GM18526 (cell line): ENCODE results near the gene WNK1.

ENCODE experiments used
- POLR2A ChIP-seq: IDR thresholded peaks from 3 replicates; pipeline ENCODE4 v1.6.1; 2011; ENCODE audit not compliant: insufficient read length; ENCODE audit errors: extremely low read depth

Gene WNK1

DNA sequence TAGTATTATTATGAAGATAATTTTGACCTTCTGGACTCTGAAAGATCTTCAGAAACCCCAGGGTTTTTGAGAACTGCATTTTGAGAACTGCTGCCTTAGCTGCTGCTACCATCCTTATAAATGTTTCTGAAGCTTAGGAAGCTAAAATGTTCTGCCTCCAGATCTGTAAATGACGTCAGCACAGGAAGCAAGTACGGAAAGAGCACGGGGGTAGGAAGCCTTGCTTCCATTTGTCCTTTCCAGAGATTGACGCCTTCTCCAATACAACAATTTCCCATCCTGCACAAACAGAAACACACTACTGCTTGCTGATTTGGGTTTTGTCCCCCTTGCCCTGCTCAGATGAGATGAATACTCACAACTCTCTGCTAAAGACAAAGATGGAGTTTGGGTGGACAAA lies 179.2 kb downstream of the WNK1 start:
- TF ChIP-seq POLR2A, result no peak

DNA sequence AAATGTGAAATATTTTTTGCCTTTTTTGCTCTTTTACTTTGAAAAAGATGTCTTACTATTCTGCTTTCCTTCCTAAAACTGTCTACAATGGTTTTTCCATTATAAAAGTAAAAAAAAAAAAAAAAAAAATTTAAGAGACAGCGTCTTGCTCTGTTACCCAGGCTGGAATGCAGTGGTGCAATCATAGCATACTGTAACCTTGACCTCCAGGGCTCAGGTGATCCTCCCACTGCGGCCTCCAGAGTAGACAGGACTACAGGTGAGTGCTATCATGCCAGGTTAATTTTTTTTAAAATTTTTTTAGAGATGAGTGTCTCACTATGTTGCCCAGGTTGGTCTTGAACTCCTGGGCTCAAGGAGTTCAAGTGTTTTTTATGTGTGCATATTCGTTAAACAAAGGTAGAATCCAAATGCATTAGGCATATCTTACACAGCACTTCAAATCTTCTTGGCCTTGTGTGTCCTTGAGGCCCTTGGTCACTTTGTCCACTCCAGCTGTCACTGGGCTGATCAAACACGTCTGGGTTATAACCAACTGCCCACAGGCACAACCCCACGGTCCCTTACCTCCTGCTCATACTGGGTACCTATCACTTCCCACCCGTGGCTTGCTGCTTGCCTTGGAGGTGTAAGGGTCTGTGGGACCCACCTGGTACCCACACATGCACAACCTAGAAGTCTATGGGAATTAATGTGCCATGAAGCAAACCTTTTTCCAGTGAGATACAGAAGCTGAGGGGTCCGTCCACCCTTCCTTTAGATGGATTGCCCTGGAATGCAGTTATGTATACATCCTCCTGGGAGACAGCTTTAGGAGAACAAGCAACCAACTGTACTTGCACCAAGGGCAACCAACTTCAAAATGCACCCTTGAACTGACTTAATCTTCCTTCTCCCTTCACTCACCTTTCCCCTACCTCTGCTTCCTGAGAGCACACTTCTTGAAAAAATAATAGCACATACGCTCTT lies 184.3 kb downstream of the WNK1 start:
- TF ChIP-seq POLR2A, result no peak

DNA sequence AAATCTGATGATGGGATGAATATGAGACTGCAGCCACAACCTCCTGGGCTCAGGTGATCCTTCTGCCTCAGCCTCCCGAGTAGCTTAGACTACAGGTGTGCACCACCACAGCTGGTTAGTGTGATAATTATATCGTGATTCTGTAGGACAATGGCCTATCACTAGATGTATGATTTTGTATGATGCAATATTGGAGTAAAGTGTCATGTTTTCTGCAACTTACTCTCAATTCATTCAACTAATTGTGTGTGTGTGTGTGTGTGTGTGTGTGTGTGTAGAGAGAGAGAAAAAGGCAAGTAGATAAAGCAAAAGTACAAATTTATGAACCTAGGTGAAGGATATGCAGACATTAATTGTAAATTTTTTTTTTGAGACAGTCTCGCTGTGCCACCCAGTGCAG lies 186.4 kb downstream of the WNK1 start:
- no peak for TF ChIP-seq POLR2A

DNA sequence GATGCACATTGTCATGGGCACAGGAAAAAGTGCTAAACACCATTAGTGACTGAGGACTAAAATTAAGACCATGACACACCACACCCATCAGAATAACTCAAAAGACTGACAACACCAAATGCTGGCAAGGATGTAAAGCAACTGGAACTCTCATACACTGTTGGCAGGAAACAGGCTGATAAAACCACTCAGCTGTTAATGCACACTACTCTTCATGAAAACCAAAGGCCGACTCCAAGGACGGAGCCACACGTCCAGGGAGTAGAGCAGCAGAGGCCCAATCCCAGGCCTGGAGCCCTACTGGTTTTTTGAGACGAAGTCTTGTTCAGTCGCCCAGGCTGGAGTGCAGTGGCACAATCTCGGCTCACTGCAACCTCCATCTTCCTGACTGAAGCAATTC lies 190.7 kb downstream of the WNK1 start:
- no peak for TF ChIP-seq POLR2A

DNA sequence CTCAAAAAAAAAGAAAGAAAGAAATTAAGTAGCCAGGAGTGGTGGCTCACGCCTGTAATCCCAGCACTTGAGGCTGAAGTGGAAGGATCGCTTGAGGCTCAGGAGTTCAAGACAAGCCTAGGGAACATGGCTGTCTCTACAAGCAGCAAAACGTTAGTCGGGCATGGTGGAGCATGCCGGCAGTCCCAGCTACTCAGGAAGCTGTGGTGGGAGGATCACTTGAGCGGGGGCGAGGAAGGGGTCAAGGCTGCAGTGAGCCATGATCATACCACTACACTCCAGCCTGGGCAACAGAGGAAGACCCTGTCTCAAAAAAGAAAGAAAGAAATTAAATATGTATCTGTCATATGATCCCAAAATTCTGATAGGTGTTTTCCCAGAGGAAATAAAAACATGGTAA lies 191.8 kb downstream of the WNK1 start:
- TF ChIP-seq POLR2A, result no peak

DNA sequence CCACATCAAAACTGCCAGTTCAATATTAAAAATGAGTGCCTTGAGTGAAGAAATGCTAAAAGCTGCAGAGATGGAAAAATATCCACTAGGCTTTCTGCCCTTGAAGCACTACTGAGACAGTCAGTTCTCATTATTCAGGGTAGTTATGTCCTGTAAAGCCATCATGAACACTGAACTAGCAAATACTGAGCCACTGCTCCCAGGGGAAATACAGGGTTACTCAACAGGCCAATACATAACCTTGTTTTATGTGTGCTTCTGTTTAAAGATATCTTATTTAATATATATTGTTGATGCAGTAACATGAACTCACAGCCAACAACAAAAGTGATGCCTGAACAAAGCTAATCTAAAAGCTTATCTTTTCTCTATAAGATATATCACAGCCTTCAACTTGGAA lies 193.8 kb downstream of the WNK1 start:
- TF ChIP-seq POLR2A, result no peak

DNA sequence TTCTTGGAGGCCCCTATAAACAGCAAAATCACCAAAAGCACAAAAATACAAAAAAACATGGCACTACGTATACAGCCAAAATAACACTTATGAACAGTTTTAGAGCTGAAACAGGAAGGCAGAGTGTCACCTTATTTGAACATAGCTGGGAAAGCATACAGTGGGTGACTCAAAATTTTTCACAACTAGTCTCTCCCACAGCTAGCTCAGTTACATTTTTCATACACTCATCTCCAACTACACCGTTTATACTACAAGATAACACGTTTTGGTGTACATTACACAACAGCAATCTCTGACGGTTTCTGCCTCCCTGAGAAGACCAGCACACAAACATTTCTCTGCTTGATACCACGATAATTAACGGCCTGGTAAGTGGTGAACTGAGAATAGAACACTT lies 194.3 kb downstream of the WNK1 start:
- no peak for TF ChIP-seq POLR2A

DNA sequence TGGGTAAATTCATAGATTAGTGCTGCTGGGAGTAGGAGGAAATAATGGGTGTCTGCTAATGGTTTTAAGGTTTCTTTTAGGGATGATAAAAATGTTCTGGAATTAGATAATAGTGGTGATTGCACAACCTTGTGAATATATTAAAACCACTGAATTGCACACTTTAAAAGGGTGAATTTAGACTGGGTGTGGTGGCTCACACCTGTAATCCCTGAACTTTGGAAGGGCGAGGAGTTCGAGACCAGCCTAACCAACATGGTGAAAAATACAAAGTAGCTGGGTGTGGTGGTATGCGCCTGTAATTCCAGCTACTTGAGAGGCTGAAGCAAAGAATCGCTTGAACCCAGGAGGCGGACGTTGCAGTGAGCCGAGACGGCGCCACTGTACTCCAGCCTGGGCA lies 195.9 kb downstream of the WNK1 start:
- no peak for TF ChIP-seq POLR2A

DNA sequence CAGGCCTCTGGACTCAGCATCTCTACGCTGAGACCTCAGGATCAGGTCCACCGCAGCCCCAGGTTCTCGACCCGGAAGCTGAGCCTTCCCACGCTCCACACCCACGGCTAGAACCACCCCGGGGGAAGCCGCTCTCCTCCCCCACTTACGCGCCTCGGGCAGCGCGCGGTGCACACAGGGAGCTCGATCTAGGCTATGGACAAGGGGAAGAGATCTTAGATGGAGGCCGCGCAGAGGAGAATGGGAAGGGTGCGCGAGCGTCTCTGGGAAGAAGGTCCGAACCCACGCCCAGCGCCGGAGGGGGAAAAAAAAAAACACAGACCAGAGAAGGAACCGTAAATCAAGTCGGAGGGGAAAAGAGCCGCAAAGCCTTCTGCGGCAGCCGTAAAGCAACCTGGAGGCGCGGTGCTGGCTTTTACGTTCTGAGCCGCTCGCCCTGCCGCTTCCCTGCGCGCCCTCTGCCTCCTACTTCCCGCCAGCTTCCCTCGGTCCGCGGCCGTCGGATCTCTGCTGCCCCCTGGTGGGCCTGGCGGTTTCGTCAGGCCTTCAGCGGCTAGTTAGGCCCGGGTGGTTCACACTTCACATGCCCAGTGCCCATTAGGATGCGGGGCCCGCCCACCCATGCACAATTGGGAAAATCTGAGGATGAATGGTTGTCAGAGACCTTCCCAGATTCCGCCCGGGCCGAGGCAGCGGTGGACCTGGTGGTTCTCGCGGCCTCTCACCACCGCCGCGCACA lies 197.2 kb downstream of the WNK1 start, which contains the start of gene RAD52:
RAD52 (minus strand) TSS at position 242 of the 739 bp plus-strand sequence. CDS start 16,636 bp downstream, outside the sequence.
- TF ChIP-seq POLR2A, result peak; percentile 93

DNA sequence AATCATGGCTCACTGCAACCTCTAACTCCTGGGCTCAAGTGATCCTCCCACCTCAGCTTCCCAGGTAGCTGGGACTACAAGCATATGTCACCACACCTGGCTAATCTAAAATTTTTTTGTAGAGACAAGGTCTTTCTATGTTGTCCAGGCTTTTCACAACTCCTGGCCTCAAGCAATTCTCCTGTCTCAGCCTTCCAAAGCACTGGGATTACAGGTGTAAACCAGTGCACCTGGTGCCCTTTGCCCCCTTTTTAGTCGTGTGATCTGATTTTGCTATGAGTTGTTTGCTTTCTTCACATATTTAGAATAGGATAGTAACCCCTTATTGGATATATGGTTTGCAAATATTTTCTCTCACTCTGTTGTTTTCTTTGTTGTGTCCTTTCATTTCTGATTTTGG lies 198.8 kb downstream of the WNK1 start:
- TF ChIP-seq POLR2A, result no peak

DNA sequence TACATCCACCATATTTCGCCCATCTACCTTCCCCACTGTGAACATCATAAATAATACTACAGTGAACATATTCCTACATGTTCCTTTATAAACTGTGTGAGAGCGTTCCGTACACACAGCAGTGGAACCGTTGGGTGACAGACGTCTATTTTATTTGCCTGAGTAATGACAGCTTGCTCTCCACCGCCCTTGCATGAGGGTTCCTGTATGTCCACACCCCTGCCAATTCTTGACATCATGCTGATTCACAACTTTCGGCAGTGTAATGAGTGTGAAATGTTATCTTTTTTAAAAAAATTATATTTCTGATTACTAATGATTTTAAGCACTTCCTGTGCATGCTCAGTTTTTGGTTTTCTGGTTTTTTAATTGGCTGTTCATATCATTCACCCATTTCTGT lies 201.4 kb downstream of the WNK1 start:
- no peak for TF ChIP-seq POLR2A

DNA sequence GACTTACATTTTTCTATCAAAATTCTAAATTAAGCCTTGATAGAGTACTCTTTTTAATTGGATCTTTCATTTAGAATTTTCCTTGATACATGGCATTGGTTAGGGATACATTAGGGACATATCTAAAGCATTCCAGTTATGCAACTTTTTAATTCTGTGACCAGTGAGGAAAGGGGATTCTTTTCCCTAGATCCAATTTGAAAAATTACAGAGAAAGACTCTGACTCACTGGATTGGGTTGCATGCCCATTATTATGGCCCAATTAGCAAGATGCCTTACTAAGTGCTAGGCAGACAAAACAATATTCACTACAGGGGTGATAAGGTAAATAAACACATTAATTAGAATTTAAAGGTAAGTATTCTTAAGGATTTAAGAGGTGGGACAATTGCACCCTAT lies 202.4 kb downstream of the WNK1 start:
- TF ChIP-seq POLR2A, result no peak

DNA sequence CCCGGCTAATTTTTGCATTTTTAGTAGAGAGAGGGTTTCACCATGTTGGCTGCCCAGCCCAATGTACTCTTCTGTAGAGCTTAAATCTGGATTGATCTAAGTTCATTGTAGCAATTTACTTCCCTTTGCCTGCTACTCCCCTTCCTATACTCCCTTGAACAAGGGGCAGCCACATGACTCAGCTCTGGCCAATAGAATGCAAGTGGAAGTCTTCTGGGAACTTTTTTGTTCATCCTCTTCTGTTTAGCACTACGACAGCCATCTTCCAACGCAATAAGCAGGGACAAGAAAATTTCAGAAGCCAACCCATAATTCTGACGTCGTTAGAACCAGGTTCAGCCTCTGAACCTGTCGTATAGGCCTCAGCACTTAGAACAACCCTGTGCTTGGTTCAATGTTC lies 203.6 kb downstream of the WNK1 start:
- no peak for TF ChIP-seq POLR2A

DNA sequence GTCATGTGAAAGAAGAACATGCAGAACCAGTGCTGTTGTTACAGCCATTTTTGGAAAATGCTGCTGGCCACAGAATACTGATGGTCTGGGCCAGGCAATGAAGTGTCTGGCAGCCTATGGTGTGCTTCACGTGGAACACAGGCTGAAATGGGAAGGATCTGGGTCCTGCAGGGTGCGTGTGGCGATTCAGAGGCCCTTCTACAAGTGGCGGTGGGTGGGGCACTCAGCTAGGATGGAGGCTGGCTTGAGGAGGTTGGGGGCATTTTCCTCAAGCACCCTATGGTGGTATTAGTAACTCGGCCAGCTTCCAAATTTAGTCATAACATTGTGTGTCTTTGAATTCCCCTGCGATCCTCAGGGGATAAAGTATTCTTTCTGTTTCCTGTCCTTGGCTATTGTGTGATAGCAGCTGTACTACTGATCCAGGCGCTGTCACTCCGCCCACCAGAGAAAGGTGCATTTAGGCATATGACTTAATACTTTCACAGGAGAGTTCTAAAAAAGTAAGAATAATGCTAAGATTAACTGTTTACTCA lies 206.3 kb downstream of the WNK1 start:
- no peak for TF ChIP-seq POLR2A
